HG03460 (cell line): Measurements from ENCODE around the gene TSPAN17.

Source experiments
- ATAC-seq: cut with Tn5 transposase; IDR thresholded peaks from one replicate; pipeline ENCODE4 v1.9.1; 2021; ENCODE audit not compliant: unreplicated experiment

TSPAN17 gene

GRCh38 chr5:176620333-176620981, 26.8 kb upstream of the TSPAN17 start:
- ATAC-seq = no peak

- ATAC-seq = no peak
Measured at GRCh38 chr5:176621661-176622079, 25.6 kb upstream of the TSPAN17 start.

- no peak for ATAC-seq
Measured at GRCh38 chr5:176624142-176624541, 23.1 kb upstream of the TSPAN17 start.

- no peak for ATAC-seq
Measured at GRCh38 chr5:176624938-176625337, 22.3 kb upstream of the TSPAN17 start.

GRCh38 chr5:176625512-176625911, 21.8 kb upstream of the TSPAN17 start:
- ATAC-seq = no peak

- no peak for ATAC-seq
Measured at GRCh38 chr5:176625966-176626875, 21.1 kb upstream of the TSPAN17 start.

- ATAC-seq = no peak
Measured at GRCh38 chr5:176626876-176627236, 20.4 kb upstream of the TSPAN17 start.

GRCh38 chr5:176627582-176627981, 19.7 kb upstream of the TSPAN17 start:
- no peak for ATAC-seq

GRCh38 chr5:176628406-176629228, 18.7 kb upstream of the TSPAN17 start:
- ATAC-seq = no peak

- no peak for ATAC-seq
Measured at GRCh38 chr5:176629317-176629852, 17.9 kb upstream of the TSPAN17 start.

GRCh38 chr5:176629853-176630680, 17.2 kb upstream of the TSPAN17 start, which contains the start of the genes EIF4E1B and SNCB:
EIF4E1B (plus strand) TSS chr5:176630675; CDS start chr5:176642788, 12,113 bp downstream.
SNCB (minus strand) TSS chr5:176630534; CDS start chr5:176629654, 880 bp downstream.
- no peak for ATAC-seq

GRCh38 chr5:176630681-176631222, 16.5 kb upstream of the TSPAN17 start:
- ATAC-seq = no peak

GRCh38 chr5:176631383-176632200, 15.7 kb upstream of the TSPAN17 start:
- ATAC-seq = no peak

- no peak for ATAC-seq
Measured at GRCh38 chr5:176632745-176633144, 14.5 kb upstream of the TSPAN17 start.

GRCh38 chr5:176633598-176633997, 13.7 kb upstream of the TSPAN17 start:
- no peak for ATAC-seq

GRCh38 chr5:176636426-176636825, 10.9 kb upstream of the TSPAN17 start:
- ATAC-seq = no peak

- no peak for ATAC-seq
Measured at GRCh38 chr5:176637556-176637955, 9.7 kb upstream of the TSPAN17 start.

GRCh38 chr5:176638437-176638836, 8.8 kb upstream of the TSPAN17 start:
- no peak for ATAC-seq

- ATAC-seq = no peak
Measured at GRCh38 chr5:176639208-176639607, 8.1 kb upstream of the TSPAN17 start.
